HG02759 (cell line): ENCODE data around the gene RAB42.
"Not testable (repeated sequence)": the region's sequence is repeated elsewhere in the genome, so short reads cannot be mapped to it uniquely, and the experiment has no call there.

Experiments used
- ATAC-seq: cut with Tn5 transposase; IDR thresholded peaks from one replicate; pipeline ENCODE4 v1.9.1; 2021; ENCODE audit warnings: mild to moderate bottlenecking, moderate library complexity; ENCODE audit not compliant: unreplicated experiment

Gene RAB42

GRCh38 chr1:28582248-28582615 is 9.8 kb upstream of the RAB42 start:
- ATAC-seq, result no peak

GRCh38 chr1:28586585-28587391 is 5.3 kb upstream of the RAB42 start:
- not testable (repeated sequence) for ATAC-seq

GRCh38 chr1:28592321-28593071 is 431 bp downstream of the RAB42 start:
- ATAC-seq, result peak; percentile 67

- ATAC-seq, result not testable (repeated sequence)
Measured at GRCh38 chr1:28593988-28594356, 1.9 kb downstream of the RAB42 start.

GRCh38 chr1:28594686-28595411 is 2.8 kb downstream of the RAB42 start:
- not testable (repeated sequence) for ATAC-seq

GRCh38 chr1:28595412-28596191 is 3.5 kb downstream of the RAB42 start:
- ATAC-seq, result no peak

- ATAC-seq, result not testable (repeated sequence)
Measured at GRCh38 chr1:28596276-28596675, 4.2 kb downstream of the RAB42 start.

- ATAC-seq, result no peak
Measured at GRCh38 chr1:28601696-28602095, 9.6 kb downstream of the RAB42 start.

GRCh38 chr1:28602536-28603439 is 10.7 kb downstream of the RAB42 start:
- ATAC-seq, result no peak

GRCh38 chr1:28604411-28604810 is 12.3 kb downstream of the RAB42 start:
- no peak for ATAC-seq

GRCh38 chr1:28604962-28605361 is 12.9 kb downstream of the RAB42 start:
- ATAC-seq, result no peak

- ATAC-seq, result no peak
Measured at GRCh38 chr1:28606771-28607170, 14.7 kb downstream of the RAB42 start.

- no peak for ATAC-seq
Measured at GRCh38 chr1:28613175-28613574, 21.1 kb downstream of the RAB42 start.

- ATAC-seq, result no peak
Measured at GRCh38 chr1:28631713-28632112, 39.6 kb downstream of the RAB42 start.

- ATAC-seq, result no peak
Measured at GRCh38 chr1:28632560-28632959, 40.5 kb downstream of the RAB42 start.

- ATAC-seq, result no peak
Measured at GRCh38 chr1:28640766-28641165, 48.7 kb downstream of the RAB42 start.

GRCh38 chr1:28642056-28642846 is 50.2 kb downstream of the RAB42 start:
- ATAC-seq, result peak; percentile 2

GRCh38 chr1:28642847-28643635 is 51.0 kb downstream of the RAB42 start, which contains the start of gene TAF12:
TSS of gene TAF12 (minus strand) at chr1:28643067. CDS start at chr1:28622081, 20,986 bp downstream.
- peak; percentile 84 for ATAC-seq
